ENCODE data around the gene GAS2. TPM values are rescaled to one million over a fixed set of nuclear protein-coding genes. Genes with fewer than 3 reads are reported as not detected.
A peak's percentile ranks its signal among the peaks of the same experiment; 100 is the strongest.

Gene GAS2
- polyA plus RNA-seq, 1 donor from 2014 or later: 3.4 TPM

GRCh38 chr11:22657101-22657694 lies 9.2 kb upstream of the GAS2 start:
- Mint-ChIP-seq H3K4me1 (peaks cover 10 to 12% (median 11%) of the 10 kb centered on the region in 3 donors), H3K9me3 (no peaks in the 10 kb centered on the region), H3K27ac (peak overlapping the region in 2 of 3 donors; percentile 32 to 41), H3K4me3 (no peak overlapping the region), H3K36me3 (peaks cover 2% of the 10 kb centered on the region), H3K27me3 (peaks cover 5% of the 10 kb centered on the region)

- Mint-ChIP-seq H3K27ac (no peak overlapping the region), H3K4me1 (peaks cover 10 to 11% (median 10%) of the 10 kb centered on the region in 3 donors), H3K36me3 (peaks cover 4% of the 10 kb centered on the region)
Observed at GRCh38 chr11:22659783-22660182, 6.6 kb upstream of the GAS2 start.

GRCh38 chr11:22666688-22667439 lies 453 bp downstream of the GAS2 start:
- H3K36me3 Mint-ChIP-seq: peaks cover 2% of the 10 kb centered on the region
- no peak overlapping the region for H3K27ac Mint-ChIP-seq
- peaks cover 21% of the 10 kb centered on the region for H3K27me3 Mint-ChIP-seq
- H3K4me1 Mint-ChIP-seq: peaks cover 0 to 4% (median 3%) of the 10 kb centered on the region in 3 donors
- peaks cover 0 to 3% (median 0%) of the 10 kb centered on the region in 3 donors for H3K9me3 Mint-ChIP-seq
- peak overlapping the region in 2 of 4 donors; percentile 8 to 25 for H3K4me3 Mint-ChIP-seq

More at GRCh38 chr11:22659783-22660182, 6.6 kb upstream of the GAS2 start:
- no peak overlapping the region for H3K4me3 Mint-ChIP-seq
- H3K27me3 Mint-ChIP-seq: peaks cover 5% of the 10 kb centered on the region
- no peaks in the 10 kb centered on the region for H3K9me3 Mint-ChIP-seq

GRCh38 chr11:22668005-22668796 lies 1.8 kb downstream of the GAS2 start:
- no peak overlapping the region for H3K27ac Mint-ChIP-seq
- peaks cover 21% of the 10 kb centered on the region for H3K27me3 Mint-ChIP-seq
- peaks cover 0 to 3% (median 0%) of the 10 kb centered on the region in 3 donors for H3K9me3 Mint-ChIP-seq
- H3K4me1 Mint-ChIP-seq: peaks cover 0 to 4% (median 3%) of the 10 kb centered on the region in 3 donors
- no peaks in the 10 kb centered on the region for H3K36me3 Mint-ChIP-seq
- H3K4me3 Mint-ChIP-seq: no peak overlapping the region

- no peak overlapping the region for H3K27ac Mint-ChIP-seq
- peaks cover 21% of the 10 kb centered on the region for H3K27me3 Mint-ChIP-seq
- H3K4me1 Mint-ChIP-seq: peaks cover 0 to 4% (median 3%) of the 10 kb centered on the region in 3 donors
- no peaks in the 10 kb centered on the region for H3K36me3 Mint-ChIP-seq
- no peak overlapping the region for H3K4me3 Mint-ChIP-seq
- H3K9me3 Mint-ChIP-seq: peaks cover 0 to 4% (median 0%) of the 10 kb centered on the region in 3 donors
Observed at GRCh38 chr11:22669368-22669767, 3.0 kb downstream of the GAS2 start.

GRCh38 chr11:22670830-22671229 lies 4.4 kb downstream of the GAS2 start:
- H3K4me3 Mint-ChIP-seq: no peak overlapping the region
- H3K36me3 Mint-ChIP-seq: no peaks in the 10 kb centered on the region
- H3K27me3 Mint-ChIP-seq: peaks cover 21% of the 10 kb centered on the region
- H3K9me3 Mint-ChIP-seq: peaks cover 0 to 6% (median 0%) of the 10 kb centered on the region in 3 donors
- peaks cover 0 to 4% (median 3%) of the 10 kb centered on the region in 3 donors for H3K4me1 Mint-ChIP-seq
- no peak overlapping the region for H3K27ac Mint-ChIP-seq

GRCh38 chr11:22671751-22672150 lies 5.3 kb downstream of the GAS2 start:
- H3K4me1 Mint-ChIP-seq: peaks cover 0 to 1% (median 0%) of the 10 kb centered on the region in 3 donors
- H3K27ac Mint-ChIP-seq: no peak overlapping the region
- no peak overlapping the region for H3K4me3 Mint-ChIP-seq
- H3K36me3 Mint-ChIP-seq: no peaks in the 10 kb centered on the region
- peaks cover 0 to 6% (median 0%) of the 10 kb centered on the region in 3 donors for H3K9me3 Mint-ChIP-seq
- H3K27me3 Mint-ChIP-seq: peaks cover 13% of the 10 kb centered on the region

- Mint-ChIP-seq H3K36me3 (no peaks in the 10 kb centered on the region), H3K9me3 (peaks cover 0 to 2% (median 0%) of the 10 kb centered on the region in 3 donors), H3K27ac (no peak overlapping the region), H3K27me3 (peaks cover 4% of the 10 kb centered on the region), H3K4me3 (no peak overlapping the region), H3K4me1 (no peaks in the 10 kb centered on the region)
Observed at GRCh38 chr11:22674470-22675439, 8.3 kb downstream of the GAS2 start.

GRCh38 chr11:22677153-22677903 lies 10.9 kb downstream of the GAS2 start:
- no peaks in the 10 kb centered on the region for H3K36me3 Mint-ChIP-seq
- H3K27me3 Mint-ChIP-seq: peaks cover 4% of the 10 kb centered on the region
- no peak overlapping the region for H3K27ac Mint-ChIP-seq
- H3K4me3 Mint-ChIP-seq: no peak overlapping the region
- peaks cover 0 to 5% (median 4%) of the 10 kb centered on the region in 3 donors for H3K4me1 Mint-ChIP-seq
- peaks cover 0 to 2% (median 0%) of the 10 kb centered on the region in 3 donors for H3K9me3 Mint-ChIP-seq

- no peaks in the 10 kb centered on the region for H3K9me3 Mint-ChIP-seq
- no peaks in the 10 kb centered on the region for H3K36me3 Mint-ChIP-seq
- H3K4me3 Mint-ChIP-seq: no peak overlapping the region
- H3K4me1 Mint-ChIP-seq: peaks cover 0 to 5% (median 4%) of the 10 kb centered on the region in 3 donors
- peaks cover 5% of the 10 kb centered on the region for H3K27me3 Mint-ChIP-seq
- no peak overlapping the region for H3K27ac Mint-ChIP-seq
Observed at GRCh38 chr11:22680628-22681027, 14.2 kb downstream of the GAS2 start.

- Mint-ChIP-seq H3K27me3 (peaks cover 5% of the 10 kb centered on the region), H3K4me3 (no peak overlapping the region), H3K4me1 (peaks cover 0 to 5% (median 4%) of the 10 kb centered on the region in 3 donors), H3K27ac (no peak overlapping the region), H3K36me3 (no peaks in the 10 kb centered on the region), H3K9me3 (no peaks in the 10 kb centered on the region)
Observed at GRCh38 chr11:22681281-22681812, 14.9 kb downstream of the GAS2 start.

GRCh38 chr11:22684082-22684481 lies 17.7 kb downstream of the GAS2 start:
- no peak overlapping the region for H3K27ac Mint-ChIP-seq
- peaks cover 2% of the 10 kb centered on the region for H3K27me3 Mint-ChIP-seq

GRCh38 chr11:22685111-22685510 lies 18.7 kb downstream of the GAS2 start:
- no peak overlapping the region for H3K27ac Mint-ChIP-seq
- H3K27me3 Mint-ChIP-seq: peaks cover 2% of the 10 kb centered on the region
- H3K9me3 Mint-ChIP-seq: no peaks in the 10 kb centered on the region
- no peaks in the 10 kb centered on the region for H3K36me3 Mint-ChIP-seq
- no peak overlapping the region for H3K4me3 Mint-ChIP-seq
- H3K4me1 Mint-ChIP-seq: peaks cover 0 to 5% (median 4%) of the 10 kb centered on the region in 3 donors

More at GRCh38 chr11:22684082-22684481, 17.7 kb downstream of the GAS2 start:
- Mint-ChIP-seq H3K4me3 (no peak overlapping the region), H3K9me3 (no peaks in the 10 kb centered on the region), H3K36me3 (no peaks in the 10 kb centered on the region), H3K4me1 (peaks cover 0 to 5% (median 4%) of the 10 kb centered on the region in 3 donors)
